HG03097 (cell line): Measurements from ENCODE around the gene TRIM28.
A peak's percentile ranks its signal among the peaks of the same experiment; 100 is the strongest.

Experiments
- ATAC-seq: cut with Tn5 transposase; IDR thresholded peaks from one replicate; pipeline ENCODE4 v1.9.1; 2021; ENCODE audit not compliant: unreplicated experiment, low FRiP score

TRIM28 gene

DNA sequence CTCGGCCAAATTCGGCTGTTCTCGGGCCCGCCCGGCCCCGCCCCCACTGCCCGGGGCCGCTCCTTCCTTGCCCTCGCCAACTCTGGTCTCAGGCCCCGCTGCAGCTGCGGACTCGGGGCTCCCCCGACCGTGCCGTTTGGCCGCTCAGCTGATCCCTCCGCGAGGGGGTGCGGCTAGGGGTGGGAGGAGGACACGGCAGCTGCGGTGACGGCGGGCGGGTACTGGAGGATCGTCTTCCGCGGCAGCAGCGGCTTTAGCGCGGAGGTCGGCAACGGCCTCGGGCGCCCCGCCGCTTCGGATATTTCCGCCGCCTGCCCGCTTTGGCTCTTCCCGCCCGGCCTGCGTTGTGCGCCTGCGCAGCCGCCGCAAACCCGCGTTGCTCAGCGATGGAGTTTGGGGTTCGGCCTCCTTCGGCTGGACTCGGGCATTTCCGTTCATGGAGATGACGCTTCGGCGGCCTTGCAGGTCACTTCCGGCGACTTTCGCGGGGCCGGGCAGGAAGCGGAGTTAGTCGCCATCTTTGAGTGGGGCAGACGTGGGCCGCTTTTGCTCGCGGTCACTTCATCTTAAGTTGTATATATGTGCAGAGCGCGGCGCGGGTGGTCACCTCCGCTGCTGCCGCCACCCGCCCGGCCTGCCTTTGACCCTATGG is 14.9 kb downstream of the TRIM28 start:
- peak; percentile 47 for ATAC-seq

DNA sequence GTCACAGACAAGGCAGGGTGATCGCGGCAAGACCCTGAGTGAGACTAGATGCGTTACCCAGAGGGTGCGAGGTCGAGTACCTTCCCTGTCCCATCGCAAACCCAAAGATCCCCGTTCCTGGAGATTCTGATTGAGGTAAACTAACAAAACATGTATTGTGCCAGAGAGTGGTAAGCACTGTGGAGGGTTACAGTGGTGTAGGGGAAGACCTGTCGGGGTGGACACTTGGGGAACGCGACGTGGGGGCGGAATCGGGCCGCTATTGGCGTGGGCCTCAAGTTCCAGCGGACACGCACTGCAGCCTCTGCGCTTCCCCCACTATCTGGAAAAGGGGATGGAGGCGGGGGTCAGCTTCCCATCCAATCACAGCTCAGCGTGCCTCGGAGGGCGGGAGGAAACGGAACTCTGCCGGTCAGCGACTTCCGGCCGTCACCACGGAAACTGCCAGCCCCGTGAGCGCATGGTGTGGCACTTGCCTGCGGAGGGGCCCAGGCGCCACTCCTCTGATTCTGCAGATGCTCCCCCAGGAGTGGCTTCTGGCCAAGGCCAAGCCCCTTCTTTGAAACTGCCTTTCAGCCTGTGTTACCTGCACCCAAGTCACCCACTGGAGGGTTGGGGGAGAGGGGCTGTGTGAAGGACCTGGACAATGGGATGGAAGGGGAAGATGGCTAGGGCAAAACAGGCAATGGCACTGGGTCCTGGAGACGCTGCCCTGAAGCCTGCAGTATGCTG is 15.6 kb downstream of the TRIM28 start:
- ATAC-seq: peak; percentile 12

GRCh38 chr19:58560007-58560887 is 16.4 kb downstream of the TRIM28 start:
- ATAC-seq: no peak

DNA sequence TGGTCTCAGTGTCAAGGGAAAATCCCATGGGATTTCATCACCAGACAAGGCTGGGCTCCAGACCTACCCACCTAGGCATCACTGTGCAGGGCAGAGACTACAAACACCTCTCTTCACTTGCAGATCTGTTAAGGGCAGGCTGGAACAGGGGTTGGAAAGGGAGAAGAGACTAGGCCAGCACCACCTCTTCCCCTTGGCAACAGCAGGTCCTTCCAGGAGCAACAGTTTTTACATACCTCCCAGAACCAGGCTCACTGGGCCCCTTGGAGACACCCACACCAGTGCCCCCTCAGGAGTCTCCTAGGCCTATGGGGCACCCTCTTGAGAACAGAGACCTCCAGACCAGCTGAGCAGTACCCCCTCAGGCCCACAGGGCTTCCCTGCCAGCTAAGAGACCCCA is 17.1 kb downstream of the TRIM28 start:
- ATAC-seq: no peak

DNA sequence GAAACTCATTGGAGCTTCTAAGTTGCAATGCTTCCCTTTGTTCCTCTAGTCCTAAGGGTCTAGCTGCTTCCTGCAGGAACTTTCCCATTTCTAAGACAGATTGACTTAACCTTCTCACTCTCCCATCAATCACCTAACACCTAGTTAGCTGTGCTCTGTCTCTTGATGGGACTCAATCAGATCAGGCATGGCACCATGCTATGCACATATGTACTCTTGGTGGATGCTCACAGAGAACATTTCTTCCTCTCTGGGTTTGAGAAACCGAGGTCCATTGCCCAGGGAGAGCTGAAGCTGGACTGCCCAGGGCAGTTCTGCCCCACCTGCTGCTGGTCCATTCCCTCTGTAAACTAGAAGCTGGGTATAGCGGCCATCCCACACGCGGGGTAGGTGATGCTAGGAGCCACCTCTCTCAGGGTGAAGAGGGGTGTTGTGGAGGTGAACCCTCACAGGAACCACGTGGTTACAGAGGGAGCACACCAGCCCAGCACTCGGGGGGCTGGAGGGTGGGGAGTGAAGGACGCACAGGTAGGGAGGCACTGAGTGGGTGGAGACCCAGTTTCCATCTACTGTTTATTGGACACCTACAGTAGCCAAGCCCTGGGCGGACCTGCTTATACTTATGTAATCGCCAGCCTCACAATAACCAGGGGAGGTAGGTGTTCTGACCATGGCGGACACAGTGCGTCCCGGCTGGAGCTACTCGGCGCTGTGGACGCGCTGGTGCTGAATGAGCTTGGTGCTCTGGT is 17.7 kb downstream of the TRIM28 start:
- ATAC-seq: no peak

DNA sequence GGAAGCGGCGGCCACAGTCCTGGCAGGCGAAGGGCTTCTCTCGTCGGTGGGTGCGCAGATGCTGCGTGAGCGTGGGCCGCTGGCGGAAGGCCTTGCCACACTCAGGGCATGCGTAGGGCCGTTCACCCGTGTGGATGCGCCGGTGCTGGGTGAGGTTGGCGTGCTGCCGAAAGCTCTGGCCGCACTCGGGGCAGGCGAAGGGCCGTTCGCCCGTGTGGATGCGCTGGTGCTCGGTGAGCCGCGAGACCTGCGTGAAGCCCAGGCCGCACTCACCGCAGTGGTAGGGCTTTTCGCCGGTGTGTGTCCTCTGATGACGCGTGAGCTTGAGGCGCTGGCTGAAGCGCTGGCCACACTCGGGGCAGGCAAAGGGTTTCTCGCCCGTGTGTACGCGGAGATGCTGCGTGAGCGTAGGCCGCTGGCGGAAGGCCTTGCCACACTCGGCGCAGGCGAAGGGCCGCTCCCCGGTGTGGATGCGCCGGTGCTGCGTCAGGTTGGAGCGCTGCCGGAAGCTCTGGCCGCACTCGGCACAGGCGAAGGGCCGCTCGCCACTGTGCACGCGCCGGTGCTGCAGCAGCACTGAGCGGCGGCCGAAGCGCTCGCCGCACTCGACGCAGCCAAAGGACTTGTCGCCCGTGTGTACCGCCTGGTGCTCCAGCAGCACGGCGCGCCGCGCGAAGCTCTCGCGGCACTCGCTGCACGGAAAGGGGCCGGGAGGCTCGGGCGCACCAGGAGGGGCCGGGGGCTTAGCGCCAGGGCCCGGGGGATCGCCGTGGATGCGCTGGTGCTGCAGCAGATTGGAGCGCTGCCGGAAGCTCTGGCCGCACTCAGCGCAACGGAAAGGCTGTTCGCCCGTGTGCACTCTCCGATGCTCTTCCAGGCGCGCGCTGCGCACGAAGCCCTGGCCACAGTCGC is 18.5 kb downstream of the TRIM28 start:
- ATAC-seq: no peak

- ATAC-seq: no peak
These were observed 19.2 kb downstream of the TRIM28 start for GRCh38 chr19:58563034-58563573.

DNA sequence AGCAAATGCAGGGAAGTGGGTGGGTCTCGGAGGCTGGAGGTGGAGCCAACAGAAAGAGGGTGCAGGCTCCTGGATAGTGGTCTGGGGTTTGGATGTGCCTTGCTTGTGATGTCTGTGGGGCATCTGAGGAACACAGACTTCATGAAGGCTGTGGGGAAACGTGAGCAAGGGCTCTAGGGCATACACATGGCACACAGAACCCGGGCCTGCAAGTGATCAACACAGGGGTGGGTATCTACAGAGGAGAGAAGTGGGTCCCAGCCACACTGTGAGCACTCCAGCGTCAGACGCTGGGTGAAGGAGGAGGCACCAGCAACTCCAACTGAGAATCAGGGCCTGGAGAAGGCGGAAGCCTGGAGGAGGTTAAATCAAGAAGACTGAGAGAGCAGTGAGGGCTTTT is 20.0 kb downstream of the TRIM28 start:
- no peak for ATAC-seq

- no peak for ATAC-seq
These were observed 23.1 kb downstream of the TRIM28 start for GRCh38 chr19:58566989-58567388.

GRCh38 chr19:58568453-58569130 is 24.7 kb downstream of the TRIM28 start:
- no peak for ATAC-seq

DNA sequence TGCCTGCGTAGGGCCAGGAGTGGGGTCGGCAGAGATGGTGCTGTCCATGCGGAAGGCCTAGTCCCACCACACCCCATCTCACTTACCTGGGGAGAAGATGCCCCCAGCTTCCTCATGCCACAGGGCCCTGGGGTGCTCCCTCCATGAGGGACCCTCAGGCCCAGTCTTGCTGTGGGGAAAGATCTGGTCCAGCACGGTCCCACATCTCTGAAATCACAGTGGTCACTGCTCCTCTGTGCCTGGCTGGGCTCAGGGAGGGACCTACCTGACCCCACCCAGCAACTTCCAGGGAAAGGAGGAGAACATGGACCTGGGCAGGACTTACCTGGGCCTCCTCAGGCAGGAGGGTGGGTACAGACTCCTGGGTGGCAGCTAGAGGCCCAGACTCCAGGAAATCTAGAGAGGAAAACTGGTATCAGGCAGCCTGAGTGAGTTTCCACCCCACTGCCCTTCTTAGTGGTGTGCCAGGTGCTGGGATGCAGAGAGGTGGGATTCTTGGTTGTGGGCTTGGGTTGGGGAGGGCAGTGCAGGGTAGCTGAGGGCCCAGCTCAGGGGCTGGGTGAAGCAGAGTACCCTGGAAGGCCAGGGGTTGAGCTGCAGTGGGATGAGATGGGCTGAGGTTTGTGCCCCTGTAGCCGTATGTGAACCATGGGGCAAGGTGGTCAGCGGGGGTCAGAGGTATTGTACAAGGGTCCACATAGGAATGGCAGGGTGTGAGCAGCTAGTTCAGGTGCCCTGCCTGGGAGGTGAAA is 25.5 kb downstream of the TRIM28 start:
- ATAC-seq: no peak

DNA sequence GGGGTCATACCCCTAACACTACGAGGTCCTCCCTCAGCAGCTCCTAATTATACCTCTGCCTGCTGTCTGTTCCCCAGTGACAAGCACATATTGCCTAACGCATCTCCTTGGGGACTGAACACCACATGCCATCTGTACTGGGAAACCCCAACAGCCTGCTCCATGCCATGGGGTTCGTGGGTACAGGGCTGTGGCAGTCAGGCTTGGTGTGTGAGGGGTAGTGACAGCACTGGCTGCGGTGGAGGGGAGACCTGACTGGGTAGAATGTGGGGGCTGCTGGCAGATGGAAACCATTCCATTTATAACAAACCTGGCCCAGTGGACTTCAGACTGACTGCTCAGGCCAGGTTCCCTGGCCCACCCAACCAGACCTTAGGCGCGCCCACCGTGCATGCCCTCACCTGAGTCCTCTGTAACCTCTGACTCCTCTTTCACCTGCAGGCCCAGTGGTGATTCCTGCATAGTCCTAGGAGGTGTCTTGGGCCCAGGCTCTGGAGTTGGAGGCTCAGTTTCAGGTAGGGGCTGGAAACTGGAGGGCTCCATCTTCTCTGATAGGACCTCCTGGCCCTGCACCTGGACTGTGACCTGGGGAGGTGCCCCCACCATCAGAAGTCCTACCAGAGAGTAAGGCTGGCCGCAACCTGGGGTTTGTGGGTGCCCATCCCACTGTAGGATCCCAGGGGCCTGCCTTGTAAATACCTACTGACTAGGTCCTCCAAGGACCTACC is 26.2 kb downstream of the TRIM28 start:
- no peak for ATAC-seq

DNA sequence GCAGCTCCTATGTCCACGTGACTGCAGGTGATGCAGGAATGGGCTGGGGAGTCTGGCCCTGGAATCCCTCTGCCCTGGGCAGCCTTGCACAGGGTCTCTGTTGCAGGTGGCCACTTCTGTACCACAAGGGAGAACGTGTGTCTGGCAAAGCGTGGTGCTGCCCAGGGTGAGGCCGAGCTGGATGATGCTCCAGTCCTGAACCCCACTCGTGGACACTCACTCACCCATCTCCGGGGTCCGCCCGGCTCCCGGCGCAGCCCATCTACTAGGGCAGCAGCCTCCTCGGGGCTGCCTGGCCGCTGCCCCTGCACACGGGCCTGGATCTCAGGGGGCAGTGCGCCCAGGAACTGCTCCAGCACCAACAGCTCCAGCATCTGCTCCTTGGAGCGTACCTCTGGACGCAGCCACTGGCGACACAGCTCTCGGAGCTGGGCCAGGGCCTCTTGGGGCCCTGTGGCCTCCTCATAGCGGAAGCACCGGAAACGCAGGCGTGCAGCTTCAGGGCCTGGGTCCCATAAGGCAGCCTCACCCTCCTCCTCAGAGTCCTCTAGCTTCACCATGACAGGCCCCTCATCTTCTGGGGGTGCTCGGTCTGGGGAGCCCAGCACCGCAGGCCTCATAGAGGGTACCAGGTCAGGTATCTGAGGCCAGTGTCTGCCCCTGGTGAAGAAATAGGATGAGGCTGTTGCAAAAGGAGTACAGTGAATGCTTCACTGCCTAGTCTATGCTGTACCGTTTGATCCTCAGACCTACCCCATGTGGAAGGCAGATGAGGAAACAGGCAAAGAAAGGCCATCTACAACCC is 27.1 kb downstream of the TRIM28 start:
- ATAC-seq: no peak

DNA sequence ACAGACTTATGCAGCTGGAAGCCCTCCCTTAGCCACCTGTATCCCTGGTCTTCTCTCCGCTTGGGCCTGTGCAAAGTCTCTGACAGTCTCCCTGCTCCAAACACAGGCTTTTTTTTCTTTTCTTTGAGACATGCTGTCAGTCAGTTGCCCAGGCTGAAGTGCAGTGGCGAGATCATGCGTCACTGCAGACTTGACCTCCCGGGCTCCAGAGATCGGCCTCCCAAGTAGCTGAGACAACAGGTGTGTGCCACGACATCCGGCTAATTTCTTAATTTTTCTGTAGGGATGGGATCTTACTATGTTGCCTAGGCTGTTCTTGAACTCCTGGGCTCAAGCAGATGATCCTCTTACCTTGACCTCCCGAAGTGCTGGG is 27.7 kb downstream of the TRIM28 start:
- no peak for ATAC-seq

GRCh38 chr19:58572026-58572817 is 28.4 kb downstream of the TRIM28 start:
- ATAC-seq: no peak
